Memory B cell (primary cell): ENCODE data around the gene PHKB.
"Not testable (repeated sequence)": the region's sequence is repeated elsewhere in the genome, so short reads cannot be mapped to it uniquely, and the experiment has no call there.

Experiments
- ATAC-seq: fragments of 150-1000 bp; cut with Tn5 transposase; 2 replicates; pipeline ENCODE4 v1.10.0; 2021; ENCODE audit warnings: low read depth, mild to moderate bottlenecking, moderate library complexity
- DNase-seq, 2 donors: peaks; one replicate each; pipeline ENCODE4 v3.0.0; 2022; ENCODE audit warnings: low spot score in 2 of 2
- H3K27ac Mint-ChIP-seq: one replicate; pipeline ENCODE4 v1.8.0; 2022; ENCODE audit warnings: mild to moderate bottlenecking, moderate library complexity, mixed read lengths
- H3K27me3 Mint-ChIP-seq: one replicate; pipeline ENCODE4 v1.8.0; 2022; ENCODE audit warnings: mixed read lengths
- H3K36me3 Mint-ChIP-seq: one replicate; pipeline ENCODE4 v1.8.0; 2022; ENCODE audit warnings: mild to moderate bottlenecking, mixed read lengths
- H3K4me1 Mint-ChIP-seq: one replicate; pipeline ENCODE4 v1.8.0; 2022; ENCODE audit warnings: mixed read lengths
- H3K4me3 Mint-ChIP-seq: one replicate; pipeline ENCODE4 v1.8.0; 2022; ENCODE audit warnings: mild to moderate bottlenecking, moderate library complexity, mixed read lengths
- H3K9me3 Mint-ChIP-seq: one replicate; pipeline ENCODE4 v1.8.0; 2022; ENCODE audit warnings: mixed read lengths

The PHKB gene

DNA sequence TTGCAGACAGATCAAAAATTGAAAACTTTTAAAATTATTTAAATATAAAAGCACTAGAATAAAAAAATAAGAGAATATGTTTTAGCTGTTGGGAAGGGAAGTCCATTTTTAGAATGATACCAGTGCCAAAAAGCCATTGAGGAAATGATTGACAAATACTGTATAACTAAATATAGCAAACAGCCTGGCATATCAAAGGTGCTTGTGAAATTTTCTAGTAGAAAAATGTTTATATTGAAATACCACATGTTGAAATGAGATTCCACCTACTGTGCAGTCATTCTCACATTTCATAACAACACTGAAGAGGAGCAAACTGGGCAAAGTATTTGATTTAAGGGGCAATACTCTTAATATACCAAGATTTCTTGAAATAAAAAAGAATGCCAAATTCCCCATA lies 183.5 kb downstream of the PHKB start:
- H3K36me3 Mint-ChIP-seq: peaks cover 35% of the 10 kb centered on the region
- H3K27ac Mint-ChIP-seq: no peak overlapping the region
- no peaks in the 10 kb centered on the region for H3K27me3 Mint-ChIP-seq
- H3K4me1 Mint-ChIP-seq: no peaks in the 10 kb centered on the region
- no peak for ATAC-seq
- no peaks in the 10 kb centered on the region for H3K9me3 Mint-ChIP-seq
- DNase-seq: no peak
- H3K4me3 Mint-ChIP-seq: no peak overlapping the region

DNA sequence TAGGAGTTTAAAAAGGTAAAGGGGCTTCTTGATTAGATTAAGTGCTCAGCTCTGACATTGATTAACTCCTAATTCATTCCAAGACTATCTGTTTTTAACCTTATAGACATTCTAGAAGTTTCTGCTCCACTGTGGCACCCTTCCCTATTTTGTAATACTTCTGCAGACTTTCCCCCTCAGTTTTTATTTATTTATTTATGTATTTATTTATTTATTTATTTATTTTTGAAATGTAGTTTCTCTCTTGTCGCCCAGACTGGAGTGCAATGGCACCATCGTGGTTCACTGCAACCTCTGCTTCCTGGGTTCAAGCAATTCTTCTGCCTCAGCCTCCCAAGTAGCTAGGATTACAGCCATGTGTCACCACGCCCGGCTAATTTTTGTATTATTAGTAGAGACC lies 185.8 kb downstream of the PHKB start:
- ATAC-seq (no peak), DNase-seq (no peak)
- Mint-ChIP-seq H3K4me3 (no peak overlapping the region), H3K27me3 (no peaks in the 10 kb centered on the region), H3K9me3 (no peaks in the 10 kb centered on the region), H3K36me3 (peaks cover 42% of the 10 kb centered on the region), H3K4me1 (no peaks in the 10 kb centered on the region), H3K27ac (no peak overlapping the region)

- Mint-ChIP-seq H3K9me3 (peaks cover 2% of the 10 kb centered on the region), H3K4me3 (no peak overlapping the region), H3K27me3 (no peaks in the 10 kb centered on the region), H3K36me3 (peaks cover 48% of the 10 kb centered on the region), H3K4me1 (no peaks in the 10 kb centered on the region), H3K27ac (no peak overlapping the region)
- DNase-seq (no peak), ATAC-seq (no peak)
Measured at GRCh38 chr16:47657032-47657431, 195.9 kb downstream of the PHKB start.

DNA sequence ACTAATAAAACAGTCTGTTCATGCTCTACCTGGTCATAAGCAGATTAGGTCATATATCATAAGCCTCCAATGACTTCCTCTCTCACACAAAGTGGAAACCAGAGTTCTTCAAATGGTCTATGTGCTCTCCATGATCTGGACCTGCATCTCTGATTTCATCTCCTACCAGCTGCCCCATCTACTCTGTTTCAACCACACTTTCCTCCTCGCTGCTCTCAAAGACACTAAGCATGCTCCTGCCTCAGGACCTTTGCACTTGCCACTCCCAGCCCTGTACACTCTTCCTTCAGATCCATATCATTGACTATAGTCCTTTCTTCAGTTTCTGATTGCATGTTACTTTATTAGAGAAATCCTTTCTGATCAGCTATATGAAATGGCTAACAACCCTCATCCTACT lies 196.8 kb downstream of the PHKB start:
- peaks cover 41% of the 10 kb centered on the region for H3K36me3 Mint-ChIP-seq
- H3K27ac Mint-ChIP-seq: no peak overlapping the region
- no peaks in the 10 kb centered on the region for H3K4me1 Mint-ChIP-seq
- peaks cover 2% of the 10 kb centered on the region for H3K9me3 Mint-ChIP-seq
- ATAC-seq (no peak), DNase-seq (no peak)
- H3K4me3 Mint-ChIP-seq: no peak overlapping the region
- H3K27me3 Mint-ChIP-seq: no peaks in the 10 kb centered on the region

- Mint-ChIP-seq H3K9me3 (peaks cover 2% of the 10 kb centered on the region), H3K4me1 (no peaks in the 10 kb centered on the region), H3K36me3 (peaks cover 32% of the 10 kb centered on the region), H3K27ac (no peak overlapping the region), H3K4me3 (no peak overlapping the region), H3K27me3 (no peaks in the 10 kb centered on the region)
- DNase-seq (no peak), ATAC-seq (no peak)
Measured at GRCh38 chr16:47660540-47660939, 199.4 kb downstream of the PHKB start.

GRCh38 chr16:47664653-47665325 lies 203.7 kb downstream of the PHKB start:
- H3K4me1 Mint-ChIP-seq: no peaks in the 10 kb centered on the region
- no peaks in the 10 kb centered on the region for H3K9me3 Mint-ChIP-seq
- DNase-seq: no peak
- H3K27me3 Mint-ChIP-seq: no peaks in the 10 kb centered on the region
- no peak for ATAC-seq
- peaks cover 28% of the 10 kb centered on the region for H3K36me3 Mint-ChIP-seq
- H3K4me3 Mint-ChIP-seq: no peak overlapping the region
- H3K27ac Mint-ChIP-seq: no peak overlapping the region

GRCh38 chr16:47666434-47666833 lies 205.3 kb downstream of the PHKB start:
- Mint-ChIP-seq H3K4me1 (no peaks in the 10 kb centered on the region), H3K36me3 (peaks cover 32% of the 10 kb centered on the region), H3K27me3 (no peaks in the 10 kb centered on the region), H3K4me3 (no peak overlapping the region), H3K9me3 (no peaks in the 10 kb centered on the region), H3K27ac (no peak overlapping the region)
- DNase-seq (no peak), ATAC-seq (no peak)

DNA sequence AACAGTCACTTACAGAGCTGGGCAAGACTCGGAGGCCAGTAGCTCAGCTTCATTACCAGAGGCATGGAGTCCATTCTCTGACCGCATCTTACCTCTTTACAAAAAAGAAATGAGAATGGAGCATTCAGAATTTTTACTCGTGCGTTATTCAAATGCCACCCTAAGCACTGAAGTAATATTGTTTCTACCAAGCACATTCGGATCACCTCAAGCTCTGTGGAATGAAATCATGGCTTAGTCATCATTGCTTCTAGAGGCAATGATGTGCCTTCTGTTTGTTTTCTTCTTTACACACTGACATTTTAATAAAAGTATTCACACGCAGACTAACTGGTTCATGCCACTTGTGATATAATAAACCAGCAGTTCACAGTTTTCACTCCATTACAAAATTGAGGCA lies 206.8 kb downstream of the PHKB start:
- DNase-seq: no peak
- H3K36me3 Mint-ChIP-seq: peaks cover 32% of the 10 kb centered on the region
- H3K27ac Mint-ChIP-seq: no peak overlapping the region
- no peak overlapping the region for H3K4me3 Mint-ChIP-seq
- no peaks in the 10 kb centered on the region for H3K9me3 Mint-ChIP-seq
- no peaks in the 10 kb centered on the region for H3K27me3 Mint-ChIP-seq
- ATAC-seq: no peak
- no peaks in the 10 kb centered on the region for H3K4me1 Mint-ChIP-seq

DNA sequence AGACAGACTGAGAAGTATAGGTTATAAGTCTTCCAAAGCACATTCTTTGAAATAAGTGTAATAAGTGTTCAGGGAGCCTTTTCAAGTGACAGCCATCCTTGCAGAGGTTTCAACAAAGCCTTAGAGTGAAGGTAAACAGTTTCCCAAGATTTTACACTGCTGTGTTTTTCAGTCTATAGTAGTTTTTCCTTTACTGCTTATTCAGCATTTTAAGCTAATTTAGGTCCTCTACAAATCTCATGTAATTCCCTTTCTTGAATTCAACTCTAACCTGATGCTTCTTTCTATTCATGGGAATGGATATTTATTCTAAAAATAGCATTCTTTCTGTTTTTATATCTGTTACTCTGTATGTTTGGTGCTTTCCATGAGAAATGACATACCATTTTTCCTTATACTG lies 211.3 kb downstream of the PHKB start:
- H3K4me1 Mint-ChIP-seq: no peaks in the 10 kb centered on the region
- no peak for ATAC-seq

GRCh38 chr16:47676635-47677177 lies 215.6 kb downstream of the PHKB start:
- no peak for DNase-seq
- Mint-ChIP-seq H3K9me3 (peaks cover 2% of the 10 kb centered on the region), H3K4me3 (no peak overlapping the region), H3K36me3 (peaks cover 56% of the 10 kb centered on the region), H3K4me1 (no peaks in the 10 kb centered on the region), H3K27me3 (no peaks in the 10 kb centered on the region), H3K27ac (no peak overlapping the region)
- no peak for ATAC-seq

More for the DNA sequence above, 211.3 kb downstream of the PHKB start:
- Mint-ChIP-seq H3K9me3 (peaks cover 2% of the 10 kb centered on the region), H3K27ac (no peak overlapping the region), H3K36me3 (peaks cover 52% of the 10 kb centered on the region), H3K27me3 (no peaks in the 10 kb centered on the region), H3K4me3 (no peak overlapping the region)
- DNase-seq: no peak

GRCh38 chr16:47681571-47681970 lies 220.4 kb downstream of the PHKB start:
- not testable (repeated sequence) for ATAC-seq, H3K27ac Mint-ChIP-seq, H3K27me3 Mint-ChIP-seq, H3K9me3 Mint-ChIP-seq, H3K4me1 Mint-ChIP-seq, H3K4me3 Mint-ChIP-seq, DNase-seq
- H3K36me3 Mint-ChIP-seq: peaks cover 47% of the 10 kb centered on the region

DNA sequence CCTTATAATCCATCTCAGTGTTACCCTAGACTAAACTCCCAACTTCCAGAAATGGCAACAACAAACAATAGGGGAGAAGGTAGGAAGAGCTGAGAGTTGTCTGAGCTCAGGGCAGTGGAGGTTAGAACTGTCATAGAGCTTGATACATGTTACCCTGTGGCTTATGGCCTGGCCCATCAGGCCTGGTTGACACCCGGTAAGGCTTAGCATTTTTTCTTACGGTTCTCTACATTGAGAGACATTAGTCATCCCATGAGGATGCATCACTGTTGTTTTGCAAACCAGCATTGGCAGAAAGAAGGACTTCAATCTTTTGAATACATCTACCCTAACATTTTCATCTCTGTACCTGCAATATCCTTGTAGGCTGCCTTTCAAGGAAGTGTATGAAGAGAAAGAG lies 226.6 kb downstream of the PHKB start:
- Mint-ChIP-seq H3K4me1 (no peaks in the 10 kb centered on the region), H3K9me3 (no peaks in the 10 kb centered on the region), H3K36me3 (peaks cover 27% of the 10 kb centered on the region), H3K4me3 (no peak overlapping the region), H3K27ac (no peak overlapping the region), H3K27me3 (no peaks in the 10 kb centered on the region)
- no peak for ATAC-seq
- no peak for DNase-seq

GRCh38 chr16:47693226-47693625 lies 232.1 kb downstream of the PHKB start:
- DNase-seq (no peak), ATAC-seq (no peak)
- H3K27ac Mint-ChIP-seq: no peak overlapping the region
- H3K36me3 Mint-ChIP-seq: peaks cover 34% of the 10 kb centered on the region
- H3K4me1 Mint-ChIP-seq: no peaks in the 10 kb centered on the region
- no peak overlapping the region for H3K4me3 Mint-ChIP-seq
- H3K9me3 Mint-ChIP-seq: no peaks in the 10 kb centered on the region
- no peaks in the 10 kb centered on the region for H3K27me3 Mint-ChIP-seq

DNA sequence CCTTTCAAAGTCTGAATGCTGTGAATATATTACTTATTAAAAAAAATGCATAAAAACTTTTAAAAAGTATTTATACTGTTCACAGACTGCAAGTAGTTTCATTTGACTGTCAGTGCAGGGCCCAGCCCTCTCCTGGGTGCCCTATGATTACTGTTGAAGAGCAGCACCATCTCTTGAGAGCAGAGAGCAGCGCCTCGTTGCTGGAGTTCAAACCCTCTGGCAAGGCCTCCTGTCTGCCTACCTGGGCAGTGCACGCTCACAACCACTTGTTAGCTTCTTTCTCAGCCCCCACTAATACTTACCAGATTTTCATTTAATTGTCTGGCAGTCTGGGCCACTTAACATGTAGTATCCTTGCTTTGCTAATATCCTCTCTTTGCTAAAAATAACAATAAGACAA lies 233.4 kb downstream of the PHKB start:
- Mint-ChIP-seq H3K4me1 (no peaks in the 10 kb centered on the region), H3K27me3 (no peaks in the 10 kb centered on the region), H3K4me3 (no peak overlapping the region), H3K27ac (no peak overlapping the region), H3K9me3 (no peaks in the 10 kb centered on the region), H3K36me3 (peaks cover 40% of the 10 kb centered on the region)
- DNase-seq (no peak), ATAC-seq (no peak)

- Mint-ChIP-seq H3K4me3 (no peak overlapping the region), H3K9me3 (no peaks in the 10 kb centered on the region), H3K4me1 (no peaks in the 10 kb centered on the region), H3K36me3 (peaks cover 41% of the 10 kb centered on the region), H3K27ac (no peak overlapping the region), H3K27me3 (no peaks in the 10 kb centered on the region)
- ATAC-seq (no peak), DNase-seq (no peak)
Measured at GRCh38 chr16:47695756-47696155, 234.6 kb downstream of the PHKB start.
